ENCODE results near the gene MARK3. TPM values are rescaled to one million over a fixed set of nuclear protein-coding genes. Genes with fewer than 3 reads are reported as not detected.

MARK3 gene
- total RNA-seq, 1 donor from 2014 or later = 124 TPM

DNA sequence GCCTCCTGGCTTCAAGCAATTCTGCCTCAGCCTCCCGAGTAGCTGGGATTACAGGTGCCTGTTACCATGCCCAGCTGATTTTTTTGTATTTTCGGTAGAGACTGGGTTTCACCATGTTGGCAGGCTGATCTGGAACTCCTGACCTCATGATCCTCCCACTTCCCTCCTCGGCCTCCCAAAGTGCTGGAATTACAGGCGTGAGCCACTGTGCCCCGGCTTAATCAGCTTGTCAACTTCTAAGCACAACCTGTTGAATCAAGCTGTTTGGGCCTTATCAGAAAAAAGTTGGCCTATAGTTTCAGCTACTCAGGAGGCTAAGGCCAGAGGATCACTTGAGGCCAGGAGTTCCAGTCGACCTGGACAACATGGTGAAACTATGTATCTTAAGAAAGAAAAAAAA is 7.9 kb downstream of the MARK3 start:
- Mint-ChIP-seq H3K4me3 (ENCODE audit: unreplicated experiment) (peak overlapping the region; percentile 41), H3K36me3 (ENCODE audit: low read depth, unreplicated experiment) (peaks cover 7% of the 10 kb centered on the region), H3K27ac (ENCODE audit: unreplicated experiment) (peak overlapping the region; percentile 20), H3K4me1 (ENCODE audit: low read depth, unreplicated experiment) (peaks cover 50% of the 10 kb centered on the region), H3K27me3 (ENCODE audit: low read depth, unreplicated experiment) (no peaks in the 10 kb centered on the region), H3K9me3 (ENCODE audit: unreplicated experiment) (no peaks in the 10 kb centered on the region)
- no peaks in the 10 kb centered on the region for H3K9me3 ChIP-seq (ENCODE audit: insufficient read depth, low read depth, low read length)
- peaks cover 96% of the 10 kb centered on the region for H3K79me2 ChIP-seq (ENCODE audit: insufficient read depth, low read length)
- H3K4me1 ChIP-seq (ENCODE audit: insufficient read depth, low read length) = peaks cover 16% of the 10 kb centered on the region
- no peak for FAIRE-seq
- H3K4me2 ChIP-seq (ENCODE audit: low read length) = no peak overlapping the region
- no peaks in the 10 kb centered on the region for H3K27me3 ChIP-seq (ENCODE audit: insufficient read depth, low read length)
- H3K36me3 ChIP-seq (ENCODE audit: insufficient read depth, low read length) = no peaks in the 10 kb centered on the region
- H3K27ac ChIP-seq (ENCODE audit: low read depth, low read length) = no peak overlapping the region
- H2AFZ ChIP-seq (ENCODE audit: low read depth, low read length) = no peak overlapping the region
- H4K20me1 ChIP-seq (ENCODE audit: insufficient read depth, low read length) = peaks cover 94% of the 10 kb centered on the region
- no peak overlapping the region for H3K4me3 ChIP-seq (ENCODE audit: insufficient read depth, low read depth, low read length)
- no peak overlapping the region for H3K9ac ChIP-seq (ENCODE audit: low read length)
- DNase-seq (ENCODE audit: low read depth) = no peak
- TF ChIP-seq CTCF (IDR thresholded peaks at IDR 0.05; ENCODE audit: insufficient read depth, low read depth, low read length) (no peak), EZH2 (IDR thresholded peaks at IDR 0.05; ENCODE audit: insufficient read depth, low read length) (no peak)

DNA sequence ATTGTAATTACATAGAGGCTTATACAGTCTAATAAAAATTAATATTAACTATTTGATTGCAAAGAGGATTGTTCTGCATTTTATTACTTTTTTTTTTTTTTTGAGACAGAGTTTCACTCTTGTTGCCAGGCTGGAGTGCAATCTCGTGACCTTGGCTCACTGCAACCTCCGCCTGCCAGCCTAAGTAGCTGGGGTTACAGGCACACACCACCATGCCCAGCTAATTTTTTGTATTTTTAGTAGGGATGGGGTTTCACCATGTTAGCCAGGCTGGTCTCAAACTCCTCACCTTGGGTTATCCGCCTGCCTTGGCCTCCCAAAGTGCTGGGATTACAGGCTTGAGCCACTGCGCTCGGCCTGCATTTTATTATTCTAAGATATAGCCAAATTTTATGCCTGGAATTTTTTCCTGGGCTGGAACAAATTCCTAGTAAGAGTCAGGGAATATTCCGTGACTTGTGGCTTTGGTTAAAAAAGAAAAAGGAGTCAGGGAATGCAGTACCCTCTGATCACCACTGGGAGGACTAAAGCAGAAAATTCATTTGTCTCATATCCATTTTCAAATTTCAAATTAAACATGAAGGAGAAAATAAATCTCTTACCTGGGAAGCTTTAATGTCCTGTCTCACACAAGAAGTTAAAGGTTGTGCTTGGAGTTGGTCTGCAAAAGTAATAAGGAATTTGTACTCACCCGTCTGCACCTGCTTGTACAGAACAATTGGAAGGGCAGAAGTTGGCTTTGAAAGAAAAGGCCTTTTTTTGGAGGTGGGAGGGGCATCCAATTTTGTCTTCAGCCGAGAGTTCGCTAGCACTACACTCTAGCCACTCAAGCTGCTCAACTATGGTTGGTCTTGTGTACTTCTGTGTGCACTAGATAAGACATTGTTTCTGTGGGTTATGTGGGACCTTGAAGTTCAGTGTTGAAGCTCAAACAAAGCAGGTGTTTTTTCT is 8.7 kb downstream of the MARK3 start:
- peak overlapping the region; percentile 12 for H3K27ac ChIP-seq (ENCODE audit: low read depth, low read length)
- Mint-ChIP-seq H3K9me3 (ENCODE audit: unreplicated experiment) (no peaks in the 10 kb centered on the region), H3K4me3 (ENCODE audit: unreplicated experiment) (no peak overlapping the region), H3K27me3 (ENCODE audit: low read depth, unreplicated experiment) (no peaks in the 10 kb centered on the region), H3K4me1 (ENCODE audit: low read depth, unreplicated experiment) (peaks cover 51% of the 10 kb centered on the region), H3K27ac (ENCODE audit: unreplicated experiment) (peak overlapping the region; percentile 27), H3K36me3 (ENCODE audit: low read depth, unreplicated experiment) (no peaks in the 10 kb centered on the region)
- peaks cover 96% of the 10 kb centered on the region for H3K79me2 ChIP-seq (ENCODE audit: insufficient read depth, low read length)
- peaks cover 24% of the 10 kb centered on the region for H3K4me1 ChIP-seq (ENCODE audit: insufficient read depth, low read length)
- TF ChIP-seq CTCF (IDR thresholded peaks at IDR 0.05; ENCODE audit: insufficient read depth, low read depth, low read length) (peak; percentile 84), EZH2 (IDR thresholded peaks at IDR 0.05; ENCODE audit: insufficient read depth, low read length) (no peak)
- peak overlapping the region; percentile 36 for H3K4me2 ChIP-seq (ENCODE audit: low read length)
- no peak for FAIRE-seq
- H3K36me3 ChIP-seq (ENCODE audit: insufficient read depth, low read length) = no peaks in the 10 kb centered on the region
- H3K9ac ChIP-seq (ENCODE audit: low read length) = no peak overlapping the region
- DNase-seq (ENCODE audit: low read depth) = peak; percentile 42
- H4K20me1 ChIP-seq (ENCODE audit: insufficient read depth, low read length) = peaks cover 94% of the 10 kb centered on the region
- no peaks in the 10 kb centered on the region for H3K9me3 ChIP-seq (ENCODE audit: insufficient read depth, low read depth, low read length)
- no peak overlapping the region for H3K4me3 ChIP-seq (ENCODE audit: insufficient read depth, low read depth, low read length)
- H3K27me3 ChIP-seq (ENCODE audit: insufficient read depth, low read length) = no peaks in the 10 kb centered on the region
- H2AFZ ChIP-seq (ENCODE audit: low read depth, low read length) = no peak overlapping the region

DNA sequence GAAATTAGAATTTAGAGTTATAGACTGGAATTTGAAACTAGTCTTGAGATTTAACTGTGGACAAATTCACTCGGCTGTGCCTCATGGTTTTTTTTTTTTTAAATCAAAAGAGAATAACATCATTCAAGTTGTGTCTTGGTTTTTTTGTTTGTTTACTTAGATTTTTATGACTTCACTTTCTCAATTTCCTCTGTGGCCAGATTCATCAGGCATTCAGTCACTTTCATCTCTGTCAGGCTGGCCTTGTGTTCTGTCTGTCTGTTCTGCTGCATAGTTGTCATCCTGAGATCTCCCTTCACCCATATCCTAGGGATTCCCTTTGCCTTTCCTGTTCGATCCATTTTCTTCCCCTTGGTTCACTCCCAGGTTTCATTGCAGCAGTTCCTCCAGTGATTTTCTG is 10.0 kb downstream of the MARK3 start:
- Histone ChIP-seq H3K36me3 (ENCODE audit: insufficient read depth, low read length) (no peaks in the 10 kb centered on the region), H3K4me1 (ENCODE audit: insufficient read depth, low read length) (peaks cover 24% of the 10 kb centered on the region), H2AFZ (ENCODE audit: low read depth, low read length) (no peak overlapping the region), H3K9ac (ENCODE audit: low read length) (peak overlapping the region; percentile 15), H3K4me3 (ENCODE audit: insufficient read depth, low read depth, low read length) (no peak overlapping the region), H3K79me2 (ENCODE audit: insufficient read depth, low read length) (peaks cover 98% of the 10 kb centered on the region), H3K27me3 (ENCODE audit: insufficient read depth, low read length) (no peaks in the 10 kb centered on the region), H4K20me1 (ENCODE audit: insufficient read depth, low read length) (peaks cover 95% of the 10 kb centered on the region), H3K4me2 (ENCODE audit: low read length) (peak overlapping the region; percentile 48), H3K9me3 (ENCODE audit: insufficient read depth, low read depth, low read length) (no peaks in the 10 kb centered on the region), H3K27ac (ENCODE audit: low read depth, low read length) (no peak overlapping the region)
- Mint-ChIP-seq H3K4me3 (ENCODE audit: unreplicated experiment) (peak overlapping the region; percentile 27), H3K27ac (ENCODE audit: unreplicated experiment) (peak overlapping the region; percentile 28), H3K36me3 (ENCODE audit: low read depth, unreplicated experiment) (no peaks in the 10 kb centered on the region), H3K9me3 (ENCODE audit: unreplicated experiment) (no peaks in the 10 kb centered on the region), H3K4me1 (ENCODE audit: low read depth, unreplicated experiment) (peaks cover 57% of the 10 kb centered on the region), H3K27me3 (ENCODE audit: low read depth, unreplicated experiment) (no peaks in the 10 kb centered on the region)
- FAIRE-seq = no peak
- no peak for DNase-seq (ENCODE audit: low read depth)
- no peak for TF ChIP-seq CTCF (IDR thresholded peaks at IDR 0.05; ENCODE audit: insufficient read depth, low read depth, low read length)
- no peak for TF ChIP-seq EZH2 (IDR thresholded peaks at IDR 0.05; ENCODE audit: insufficient read depth, low read length)
